Fibroblast of lung (primary cell): ENCODE data around the gene RHOH.

ENCODE experiments used
- CTCF ChIP-seq, 2 donors: IDR thresholded peaks in 1 of 2; conservative IDR thresholded peaks in 1 of 2; 1 replicate in 1 of 2; 2 replicates in 1 of 2; pipeline ENCODE4 v1.5.1; 2011 to 2012; ENCODE audit warnings: low read length in 2 of 2, control low read depth in 1 of 2, inconsistent platforms in 1 of 2, low read depth in 1 of 2, mild to moderate bottlenecking in 1 of 2
- EZH2 ChIP-seq: IDR thresholded peaks from 2 replicates; pipeline ENCODE4 v1.5.1; 2012; ENCODE audit warnings: low read length, control low read depth, mild to moderate bottlenecking; ENCODE audit errors: missing control alignments

- no peak for TF ChIP-seq CTCF (conservative IDR thresholded peaks at IDR 0.05 in 1 of 2, IDR thresholded peaks at IDR 0.05 in 1 of 2; ENCODE audit: low read depth in 1 of 2, low read length in 2 of 2)
- TF ChIP-seq EZH2, result no peak
These were observed 1.3 kb downstream of the RHOH start for GRCh38 chr4:40197879-40198689.
